Ascending aorta (tissue), 2 donors: ENCODE measurements around the gene ELOA. TPM values are rescaled to one million over a fixed set of nuclear protein-coding genes. Genes with fewer than 3 reads are reported as not detected.

ENCODE experiments used
- DNase-seq, 2 donors: peaks; one replicate each; pipeline ENCODE4 v3.0.0-alpha.2; 2019; ENCODE audit warnings: low spot score in 2 of 2
- H3K27ac ChIP-seq, 2 donors: fragments of 200-600 bp; sonication (generic); one replicate each; pipeline ENCODE4 v1.5.1; 2016 to 2017; ENCODE audit warnings: mild to moderate bottlenecking in 1 of 2
- H3K27me3 ChIP-seq: fragments of 200-600 bp; sonication (generic); one replicate; pipeline ENCODE4 v1.5.1; 2017
- H3K36me3 ChIP-seq, 2 donors: fragments of 200-600 bp; sonication (generic); one replicate each; pipeline ENCODE4 v1.5.1; 2016
- H3K4me1 ChIP-seq, 2 donors: fragments of 200-600 bp; sonication (generic); one replicate each; pipeline ENCODE4 v1.5.1; 2016 to 2017; ENCODE audit warnings: mild to moderate bottlenecking in 1 of 2
- H3K4me3 ChIP-seq, 2 donors: fragments of 200-600 bp; sonication (generic); one replicate each; pipeline ENCODE4 v1.5.1; 2016 to 2017; ENCODE audit warnings: mild to moderate bottlenecking in 1 of 2
- H3K9me3 ChIP-seq, 2 donors: fragments of 200-600 bp; sonication (generic); one replicate each; pipeline ENCODE4 v1.5.1; 2016
- intact Hi-C: fragments of 100-400 bp; cut with DNase I; formaldehyde crosslinking; loops from one replicate; pipeline ENCODE4 v1.15.1; 2023
- total RNA-seq: library from RNA; depleted of rRNA; stranded (reverse); fragments of >200 nt; gene quantifications from one replicate; pipeline ENCODE4 v1.1.0, GENCODE V29; 2016
- TF ChIP-seq, protein P1 (sequence below), 3 experiments: fragments of 200-600 bp in 2 of 3; fragments of 450-650 bp in 1 of 3; sonication (generic) in 2 of 3; IDR thresholded peaks; one replicate each; pipeline ENCODE4 v1.5.1; 2016 to 2019; ENCODE audit warnings: antibody characterized with exemption in 3 of 3, mild to moderate bottlenecking in 1 of 3, moderate library complexity in 1 of 3

The ELOA gene, protein sequence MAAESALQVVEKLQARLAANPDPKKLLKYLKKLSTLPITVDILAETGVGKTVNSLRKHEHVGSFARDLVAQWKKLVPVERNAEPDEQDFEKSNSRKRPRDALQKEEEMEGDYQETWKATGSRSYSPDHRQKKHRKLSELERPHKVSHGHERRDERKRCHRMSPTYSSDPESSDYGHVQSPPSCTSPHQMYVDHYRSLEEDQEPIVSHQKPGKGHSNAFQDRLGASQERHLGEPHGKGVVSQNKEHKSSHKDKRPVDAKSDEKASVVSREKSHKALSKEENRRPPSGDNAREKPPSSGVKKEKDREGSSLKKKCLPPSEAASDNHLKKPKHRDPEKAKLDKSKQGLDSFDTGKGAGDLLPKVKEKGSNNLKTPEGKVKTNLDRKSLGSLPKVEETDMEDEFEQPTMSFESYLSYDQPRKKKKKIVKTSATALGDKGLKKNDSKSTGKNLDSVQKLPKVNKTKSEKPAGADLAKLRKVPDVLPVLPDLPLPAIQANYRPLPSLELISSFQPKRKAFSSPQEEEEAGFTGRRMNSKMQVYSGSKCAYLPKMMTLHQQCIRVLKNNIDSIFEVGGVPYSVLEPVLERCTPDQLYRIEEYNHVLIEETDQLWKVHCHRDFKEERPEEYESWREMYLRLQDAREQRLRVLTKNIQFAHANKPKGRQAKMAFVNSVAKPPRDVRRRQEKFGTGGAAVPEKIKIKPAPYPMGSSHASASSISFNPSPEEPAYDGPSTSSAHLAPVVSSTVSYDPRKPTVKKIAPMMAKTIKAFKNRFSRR
- 22.6 TPM for total RNA-seq

DNA sequence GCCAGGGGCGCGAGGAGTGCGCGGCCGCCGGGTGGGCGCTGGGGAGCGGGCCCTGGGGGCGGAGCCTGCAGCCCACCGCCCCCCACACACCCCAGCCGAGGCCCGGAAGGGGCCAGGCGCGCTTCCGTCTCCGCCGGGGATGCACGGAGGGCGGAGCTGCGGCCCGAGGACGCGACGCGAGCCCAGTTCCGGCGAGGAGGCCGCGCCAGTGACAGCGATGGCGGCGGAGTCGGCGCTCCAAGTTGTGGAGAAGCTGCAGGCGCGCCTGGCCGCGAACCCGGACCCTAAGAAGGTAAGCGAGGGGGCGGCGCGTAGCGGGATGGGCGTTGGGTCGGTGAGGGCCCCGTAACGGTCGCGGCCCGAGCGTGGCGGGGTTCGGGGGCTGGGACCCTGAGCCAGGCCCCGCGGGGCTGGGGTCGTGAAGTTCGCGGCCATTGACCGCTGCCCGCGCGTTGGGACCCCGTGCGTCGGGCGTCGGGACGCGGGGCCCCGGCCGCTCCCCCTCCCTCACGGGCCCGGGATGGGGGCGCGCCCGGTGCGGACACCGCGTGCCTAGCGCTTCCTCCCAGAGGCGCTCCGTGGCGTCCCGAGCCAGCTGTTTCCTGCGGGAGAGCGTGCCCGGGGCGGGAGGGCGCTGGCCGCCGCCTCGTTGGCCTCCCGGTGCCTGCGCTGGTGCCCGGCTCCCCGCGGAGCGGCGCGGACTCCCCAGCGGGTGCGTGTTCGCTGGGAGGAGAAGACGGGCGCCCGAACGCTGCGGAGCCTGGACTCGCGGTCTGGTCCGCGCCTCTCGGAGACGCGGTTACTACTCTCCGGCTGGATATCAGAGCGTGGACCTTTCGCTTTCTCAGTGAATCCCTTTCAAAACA lies at the start of gene ELOA:
Gene ELOA (plus strand): TSS at position 185 of the 866 bp plus-strand sequence. CDS start 33 bp downstream, at position 218.
- H3K36me3 ChIP-seq, result peaks cover 0 to 7% of the 10 kb centered on the region in 2 donors
- H3K27me3 ChIP-seq, result no peaks in the 10 kb centered on the region
- H3K4me1 ChIP-seq, result peaks cover 4 to 12% of the 10 kb centered on the region in 2 donors
- H3K9me3 ChIP-seq, result no peaks in the 10 kb centered on the region
- peak within 1 kb of the TSS; percentile 81 to 87 for H3K27ac ChIP-seq
- intact Hi-C loops, result loop anchor here (5.0 kb wide), 1 partner anchor 51 kb away; the partner anchor contains the start of gene RPL11
- TF ChIP-seq, protein P1, sequence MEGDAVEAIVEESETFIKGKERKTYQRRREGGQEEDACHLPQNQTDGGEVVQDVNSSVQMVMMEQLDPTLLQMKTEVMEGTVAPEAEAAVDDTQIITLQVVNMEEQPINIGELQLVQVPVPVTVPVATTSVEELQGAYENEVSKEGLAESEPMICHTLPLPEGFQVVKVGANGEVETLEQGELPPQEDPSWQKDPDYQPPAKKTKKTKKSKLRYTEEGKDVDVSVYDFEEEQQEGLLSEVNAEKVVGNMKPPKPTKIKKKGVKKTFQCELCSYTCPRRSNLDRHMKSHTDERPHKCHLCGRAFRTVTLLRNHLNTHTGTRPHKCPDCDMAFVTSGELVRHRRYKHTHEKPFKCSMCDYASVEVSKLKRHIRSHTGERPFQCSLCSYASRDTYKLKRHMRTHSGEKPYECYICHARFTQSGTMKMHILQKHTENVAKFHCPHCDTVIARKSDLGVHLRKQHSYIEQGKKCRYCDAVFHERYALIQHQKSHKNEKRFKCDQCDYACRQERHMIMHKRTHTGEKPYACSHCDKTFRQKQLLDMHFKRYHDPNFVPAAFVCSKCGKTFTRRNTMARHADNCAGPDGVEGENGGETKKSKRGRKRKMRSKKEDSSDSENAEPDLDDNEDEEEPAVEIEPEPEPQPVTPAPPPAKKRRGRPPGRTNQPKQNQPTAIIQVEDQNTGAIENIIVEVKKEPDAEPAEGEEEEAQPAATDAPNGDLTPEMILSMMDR (IDR thresholded peaks at IDR 0.05), result no peak
- peak within 1 kb of the TSS; percentile 74 to 98 for H3K4me3 ChIP-seq
- DNase-seq, result peak in 1 of 2 donors; percentile 78

DNA sequence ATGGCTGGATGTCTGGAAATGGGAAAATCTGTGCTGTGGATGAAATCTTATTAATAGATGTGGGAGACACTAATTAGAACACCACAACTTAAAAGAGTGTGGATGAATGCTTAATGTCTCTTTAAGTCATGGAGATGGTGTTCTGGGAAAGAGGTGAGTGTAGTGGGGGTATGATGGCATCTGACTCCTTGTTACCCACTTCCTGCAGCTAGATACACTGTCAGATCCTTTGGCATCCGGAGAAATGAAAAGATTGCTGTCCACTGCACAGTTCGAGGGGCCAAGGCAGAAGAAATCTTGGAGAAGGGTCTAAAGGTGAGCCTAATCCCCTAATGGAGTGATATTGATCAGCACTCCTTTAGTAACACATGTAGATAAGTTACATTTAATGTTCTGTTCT lies 49.7 kb upstream of the ELOA start:
- Histone ChIP-seq H3K27me3 (no peaks in the 10 kb centered on the region), H3K4me1 (peaks cover 8 to 17% of the 10 kb centered on the region in 2 donors), H3K27ac (no peak overlapping the region), H3K36me3 (peaks cover 50 to 53% of the 10 kb centered on the region in 2 donors), H3K4me3 (no peak overlapping the region), H3K9me3 (no peaks in the 10 kb centered on the region)
- TF ChIP-seq, protein P1 (IDR thresholded peaks at IDR 0.05), result no peak
- no peak for DNase-seq
- intact Hi-C loops, result loop anchor here (5.0 kb wide), 3 partner anchors 49 to 351 kb away; partner anchors contain the start of genes ELOA and HNRNPR

DNA sequence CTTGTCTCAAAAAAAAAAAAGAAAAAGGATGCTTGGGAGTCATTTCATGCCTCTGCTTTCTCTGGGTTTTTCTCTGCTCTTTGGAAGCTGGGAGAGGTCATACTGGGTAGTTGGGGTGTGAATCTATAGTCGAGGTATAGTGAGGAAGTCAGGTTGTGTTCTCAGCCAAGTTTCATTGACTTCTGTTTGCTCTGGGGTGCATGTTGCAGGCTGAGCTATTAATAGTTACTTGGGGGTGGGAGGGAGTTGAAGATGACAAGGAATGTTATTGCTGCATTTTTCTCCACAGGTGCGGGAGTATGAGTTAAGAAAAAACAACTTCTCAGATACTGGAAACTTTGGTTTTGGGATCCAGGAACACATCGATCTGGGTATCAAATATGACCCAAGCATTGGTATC lies 48.9 kb upstream of the ELOA start:
- intact Hi-C loops, result loop anchor here (5.0 kb wide), 3 partner anchors 48 to 352 kb away; partner anchors contain the start of genes ELOA and HNRNPR
- DNase-seq, result no peak
- H3K36me3 ChIP-seq, result peaks cover 56 to 61% of the 10 kb centered on the region in 2 donors
- peaks cover 8 to 17% of the 10 kb centered on the region in 2 donors for H3K4me1 ChIP-seq
- H3K27me3 ChIP-seq, result no peaks in the 10 kb centered on the region
- H3K9me3 ChIP-seq, result no peaks in the 10 kb centered on the region
- TF ChIP-seq, protein P1 (IDR thresholded peaks at IDR 0.05), result no peak
- no peak overlapping the region for H3K4me3 ChIP-seq
- H3K27ac ChIP-seq, result no peak overlapping the region

DNA sequence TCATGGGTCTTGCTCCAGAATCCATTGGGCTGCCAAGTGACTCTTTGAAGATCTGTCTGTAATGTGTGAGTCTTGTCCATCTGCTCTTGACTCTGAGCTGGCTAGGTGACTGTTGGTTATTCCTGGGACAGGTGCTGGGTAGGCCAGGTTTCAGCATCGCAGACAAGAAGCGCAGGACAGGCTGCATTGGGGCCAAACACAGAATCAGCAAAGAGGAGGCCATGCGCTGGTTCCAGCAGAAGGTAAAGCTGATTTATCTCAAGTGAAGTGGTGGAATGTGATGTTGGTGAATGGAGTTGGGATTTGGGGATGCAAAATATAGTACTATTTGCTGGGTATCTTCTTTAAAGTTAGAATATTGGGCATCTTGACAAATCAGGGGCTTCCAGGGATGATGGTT lies 47.6 kb upstream of the ELOA start:
- TF ChIP-seq, protein P1 (IDR thresholded peaks at IDR 0.05), result no peak
- Histone ChIP-seq H3K4me1 (peaks cover 8 to 17% of the 10 kb centered on the region in 2 donors), H3K9me3 (no peaks in the 10 kb centered on the region), H3K27me3 (no peaks in the 10 kb centered on the region), H3K36me3 (peaks cover 68 to 74% of the 10 kb centered on the region in 2 donors), H3K27ac (no peak overlapping the region), H3K4me3 (no peak overlapping the region)
- no peak for DNase-seq
- intact Hi-C loops, result no loop called here
